ENCODE measurements around the gene KHNYN. TPM values are rescaled to one million over a fixed set of nuclear protein-coding genes. Genes with fewer than 3 reads are reported as not detected.
"Not testable (repeated sequence)": the region's sequence is repeated elsewhere in the genome, so short reads cannot be mapped to it uniquely, and the experiment has no call there.

The KHNYN gene
- total RNA-seq, 4 donors from 2014 or later, result 80.9 to 129 (median 113) TPM

- TF ChIP-seq CTCF (IDR thresholded peaks at IDR 0.05) (no peak), POLR2A (IDR thresholded peaks at IDR 0.05) (no peak)
- DNase-seq, result no peak
- Histone ChIP-seq H3K36me3 (no peaks in the 10 kb centered on the region), H3K27me3 (no peaks in the 10 kb centered on the region), H3K4me1 (no peaks in the 10 kb centered on the region), H3K4me3 (no peak overlapping the region), H3K9me3 (no peaks in the 10 kb centered on the region), H3K27ac (no peak overlapping the region)
These were observed 31.6 kb downstream of the KHNYN start for GRCh38 chr14:24461336-24461735.

- H3K27ac ChIP-seq, result no peak overlapping the region
- TF ChIP-seq CTCF (IDR thresholded peaks at IDR 0.05), result no peak
- no peak for TF ChIP-seq POLR2A (IDR thresholded peaks at IDR 0.05)
- H3K4me1 ChIP-seq, result no peaks in the 10 kb centered on the region
- no peaks in the 10 kb centered on the region for H3K27me3 ChIP-seq
- H3K36me3 ChIP-seq, result no peaks in the 10 kb centered on the region
- H3K9me3 ChIP-seq, result no peaks in the 10 kb centered on the region
- DNase-seq, result no peak
- no peak overlapping the region for H3K4me3 ChIP-seq
These were observed 33.5 kb downstream of the KHNYN start for GRCh38 chr14:24463017-24463883.

- no peak for DNase-seq
- H3K4me1 ChIP-seq, result no peaks in the 10 kb centered on the region
- no peaks in the 10 kb centered on the region for H3K9me3 ChIP-seq
- H3K4me3 ChIP-seq, result no peak overlapping the region
- TF ChIP-seq CTCF (IDR thresholded peaks at IDR 0.05), result no peak
- TF ChIP-seq POLR2A (IDR thresholded peaks at IDR 0.05), result no peak
- no peaks in the 10 kb centered on the region for H3K36me3 ChIP-seq
- H3K27ac ChIP-seq, result no peak overlapping the region
- no peaks in the 10 kb centered on the region for H3K27me3 ChIP-seq
These were observed 34.4 kb downstream of the KHNYN start for GRCh38 chr14:24463884-24464785.

- TF ChIP-seq CTCF (IDR thresholded peaks at IDR 0.05), result no peak
- no peak for TF ChIP-seq POLR2A (IDR thresholded peaks at IDR 0.05)
- DNase-seq, result no peak
- no peaks in the 10 kb centered on the region for H3K4me1 ChIP-seq
These were observed 35.6 kb downstream of the KHNYN start for GRCh38 chr14:24465368-24465767.

GRCh38 chr14:24465805-24466204 is 36.1 kb downstream of the KHNYN start:
- TF ChIP-seq POLR2A (IDR thresholded peaks at IDR 0.05), result no peak
- no peak for TF ChIP-seq CTCF (IDR thresholded peaks at IDR 0.05)
- H3K4me3 ChIP-seq, result no peak overlapping the region
- H3K9me3 ChIP-seq, result no peaks in the 10 kb centered on the region
- H3K27ac ChIP-seq, result no peak overlapping the region
- no peaks in the 10 kb centered on the region for H3K4me1 ChIP-seq
- H3K27me3 ChIP-seq, result no peaks in the 10 kb centered on the region
- no peaks in the 10 kb centered on the region for H3K36me3 ChIP-seq
- DNase-seq, result no peak

More at GRCh38 chr14:24465368-24465767, 35.6 kb downstream of the KHNYN start:
- Histone ChIP-seq H3K9me3 (no peaks in the 10 kb centered on the region), H3K36me3 (no peaks in the 10 kb centered on the region), H3K27ac (no peak overlapping the region), H3K4me3 (no peak overlapping the region), H3K27me3 (no peaks in the 10 kb centered on the region)

- H3K36me3 ChIP-seq, result not testable (repeated sequence)
These were observed 40.7 kb downstream of the KHNYN start for GRCh38 chr14:24470450-24470849.

More at GRCh38 chr14:24470450-24470849, 40.7 kb downstream of the KHNYN start:
- H3K27me3 ChIP-seq, H3K4me1 ChIP-seq, H3K27ac ChIP-seq, H3K9me3 ChIP-seq, H3K4me3 ChIP-seq, DNase-seq: not testable (repeated sequence)
